HG03175 (cell line): ENCODE data around the gene NSD2.
"Not testable (repeated sequence)": the region's sequence is repeated elsewhere in the genome, so short reads cannot be mapped to it uniquely, and the experiment has no call there.

Source experiments
- ATAC-seq: cut with Tn5 transposase; IDR thresholded peaks from one replicate; pipeline ENCODE4 v1.9.1; 2021; ENCODE audit warnings: mild to moderate bottlenecking, moderate library complexity; ENCODE audit not compliant: unreplicated experiment

Gene NSD2

GRCh38 chr4:1870578-1871443 is at the start of gene NSD2:
NSD2 (plus strand) TSS chr4:1871393; CDS start chr4:1900655, 29,262 bp downstream.
- peak; percentile 63 for ATAC-seq

GRCh38 chr4:1821679-1822567 is 49.3 kb upstream of the NSD2 start:
- no peak for ATAC-seq

- no peak for ATAC-seq
Measured at GRCh38 chr4:1822568-1823544, 48.3 kb upstream of the NSD2 start.

- ATAC-seq, result no peak
Measured at GRCh38 chr4:1823545-1823932, 47.7 kb upstream of the NSD2 start.

- ATAC-seq, result no peak
Measured at GRCh38 chr4:1824746-1825145, 46.4 kb upstream of the NSD2 start.

- ATAC-seq, result no peak
Measured at GRCh38 chr4:1825326-1825725, 45.9 kb upstream of the NSD2 start.

- no peak for ATAC-seq
Measured at GRCh38 chr4:1826531-1827350, 44.5 kb upstream of the NSD2 start.

- no peak for ATAC-seq
Measured at GRCh38 chr4:1830234-1830633, 41.0 kb upstream of the NSD2 start.

GRCh38 chr4:1830642-1831228 is 40.5 kb upstream of the NSD2 start:
- ATAC-seq, result no peak

GRCh38 chr4:1831331-1831730 is 39.9 kb upstream of the NSD2 start:
- ATAC-seq, result no peak

GRCh38 chr4:1832690-1833089 is 38.5 kb upstream of the NSD2 start:
- no peak for ATAC-seq

- ATAC-seq, result no peak
Measured at GRCh38 chr4:1833307-1834046, 37.7 kb upstream of the NSD2 start.

- ATAC-seq, result peak; percentile 65
Measured at GRCh38 chr4:1834047-1834775, 37.0 kb upstream of the NSD2 start.

- ATAC-seq, result not testable (repeated sequence)
Measured at GRCh38 chr4:1835836-1836235, 35.4 kb upstream of the NSD2 start.

- no peak for ATAC-seq
Measured at GRCh38 chr4:1836650-1837049, 34.5 kb upstream of the NSD2 start.

- no peak for ATAC-seq
Measured at GRCh38 chr4:1837069-1837468, 34.1 kb upstream of the NSD2 start.

- ATAC-seq, result no peak
Measured at GRCh38 chr4:1839282-1839681, 31.9 kb upstream of the NSD2 start.
